ENCODE data around the gene NMNAT3. TPM values are rescaled to one million over a fixed set of nuclear protein-coding genes. Genes with fewer than 3 reads are reported as not detected.

The NMNAT3 gene
- total RNA-seq, 1 experiment from 2014 or later = 4.6 TPM

DNA sequence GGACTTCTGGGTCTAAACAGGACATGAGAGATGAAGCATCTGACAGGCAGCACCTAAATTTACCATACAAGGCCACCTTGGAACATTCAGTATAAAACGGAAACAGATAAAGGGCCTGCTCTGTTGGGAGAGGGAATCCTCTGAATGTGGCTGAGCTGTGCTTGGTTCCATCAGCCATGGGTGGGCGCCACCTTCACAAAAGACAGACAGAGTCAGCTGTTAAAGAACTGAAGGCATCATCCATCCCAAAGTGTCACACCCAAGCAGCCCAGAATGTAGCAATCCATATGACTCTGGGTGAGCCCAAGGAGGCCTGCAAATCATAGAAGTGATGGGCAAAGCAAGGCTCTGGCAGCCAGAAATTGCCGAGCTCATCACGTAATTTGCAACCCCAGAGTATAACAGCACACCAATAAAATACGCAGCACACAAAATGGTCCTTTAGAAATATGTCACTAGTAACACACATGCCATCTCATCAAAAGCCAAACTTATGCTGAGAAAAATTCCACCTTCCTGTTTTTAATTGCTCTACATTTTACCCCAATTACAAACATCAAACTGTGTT is 113.4 kb downstream of the NMNAT3 start:
- POLR2A ChIA-PET = no interaction called here
- CTCF ChIA-PET = interaction anchor here (0.6 to 1.6 kb wide), 15 partner anchors 12 to 371 kb away, joined by 3 to 18 read pairs (median 5); partner anchors contain the start of gene CLSTN2
- Mint-ChIP-seq H3K4me1 (peaks cover 3% of the 10 kb centered on the region), H3K27me3 (ENCODE audit: low read depth) (peaks cover 7% of the 10 kb centered on the region; the same call in 1 of the 2 replicates), H3K36me3 (no peaks in the 10 kb centered on the region), H3K4me3 (no peak overlapping the region), H3K27ac (no peak overlapping the region), H3K9me3 (peaks cover 8% of the 10 kb centered on the region)
- TF ChIP-seq, protein P1, sequence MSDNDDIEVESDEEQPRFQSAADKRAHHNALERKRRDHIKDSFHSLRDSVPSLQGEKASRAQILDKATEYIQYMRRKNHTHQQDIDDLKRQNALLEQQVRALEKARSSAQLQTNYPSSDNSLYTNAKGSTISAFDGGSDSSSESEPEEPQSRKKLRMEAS (CRISPR knock-in tag; IDR thresholded peaks at IDR 0.05) = no peak
- TF ChIP-seq ZNF138 (CRISPR knock-in tag; conservative IDR thresholded peaks at IDR 0.05) = no peak
- TF ChIP-seq, protein P2, sequence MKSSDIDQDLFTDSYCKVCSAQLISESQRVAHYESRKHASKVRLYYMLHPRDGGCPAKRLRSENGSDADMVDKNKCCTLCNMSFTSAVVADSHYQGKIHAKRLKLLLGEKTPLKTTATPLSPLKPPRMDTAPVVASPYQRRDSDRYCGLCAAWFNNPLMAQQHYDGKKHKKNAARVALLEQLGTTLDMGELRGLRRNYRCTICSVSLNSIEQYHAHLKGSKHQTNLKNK (CRISPR knock-in tag; IDR thresholded peaks at IDR 0.05) = no peak
- no peak for TF ChIP-seq PRRX2 (CRISPR knock-in tag; IDR thresholded peaks at IDR 0.05)
- no peak for TF ChIP-seq GTF2I (CRISPR knock-in tag; conservative IDR thresholded peaks at IDR 0.05)
- TF ChIP-seq, protein P3, sequence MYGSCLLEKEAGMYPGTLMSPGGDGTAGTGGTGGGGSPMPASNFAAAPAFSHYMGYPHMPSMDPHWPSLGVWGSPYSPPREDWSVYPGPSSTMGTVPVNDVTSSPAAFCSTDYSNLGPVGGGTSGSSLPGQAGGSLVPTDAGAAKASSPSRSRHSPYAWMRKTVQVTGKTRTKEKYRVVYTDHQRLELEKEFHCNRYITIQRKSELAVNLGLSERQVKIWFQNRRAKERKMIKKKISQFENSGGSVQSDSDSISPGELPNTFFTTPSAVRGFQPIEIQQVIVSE (CRISPR knock-in tag; IDR thresholded peaks at IDR 0.05; ENCODE audit: borderline replicate concordance) = no peak
- TF ChIP-seq MXD4 (CRISPR knock-in tag; IDR thresholded peaks at IDR 0.05; ENCODE audit: borderline replicate concordance) = no peak
- no peak for TF ChIP-seq NFATC4 (CRISPR knock-in tag; IDR thresholded peaks at IDR 0.05)
- no peak for TF ChIP-seq EMX1 (CRISPR knock-in tag; IDR thresholded peaks at IDR 0.05)
- no peak for TF ChIP-seq ZSCAN18 (CRISPR knock-in tag; IDR thresholded peaks at IDR 0.05)
- ATAC-seq = peak; percentile 90
- DNase-seq (ENCODE audit: low spot score) = peak; percentile 45

DNA sequence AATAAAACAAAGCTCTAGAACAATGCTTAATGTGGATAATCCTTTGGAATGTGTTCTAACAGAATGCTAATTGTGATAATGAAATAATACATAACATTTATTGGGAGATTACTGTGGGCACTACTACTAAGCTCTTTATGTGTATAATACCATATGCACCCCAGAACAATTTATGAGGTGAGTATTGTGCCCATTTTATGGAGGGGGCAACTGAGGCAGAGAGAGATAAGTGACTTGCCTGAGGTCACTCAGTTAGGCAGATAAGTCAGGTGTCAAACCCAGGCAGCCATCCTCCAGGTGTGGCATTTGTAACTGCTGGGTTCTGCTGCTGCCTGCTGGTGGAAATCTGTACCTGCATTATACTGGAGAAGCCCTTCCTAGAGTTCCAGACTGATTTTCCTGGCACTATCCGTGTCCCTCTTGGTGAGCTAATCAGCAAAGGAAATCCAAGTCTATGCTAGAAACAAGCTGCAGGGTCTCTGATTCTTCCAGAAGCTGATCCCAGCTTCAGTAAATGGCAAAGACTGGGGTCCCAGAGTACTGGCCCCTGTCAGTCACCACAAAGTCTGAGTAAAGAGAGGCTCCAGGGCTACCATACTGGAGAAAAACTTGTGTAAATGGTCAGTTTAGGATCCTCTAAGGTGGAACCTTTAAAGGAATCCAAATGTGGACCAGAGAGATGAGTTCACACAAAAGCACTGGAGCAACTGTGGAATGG is 115.7 kb downstream of the NMNAT3 start:
- Mint-ChIP-seq H3K36me3 (no peaks in the 10 kb centered on the region), H3K27me3 (ENCODE audit: low read depth) (no peaks in the 10 kb centered on the region), H3K27ac (no peak overlapping the region), H3K9me3 (no peaks in the 10 kb centered on the region), H3K4me3 (no peak overlapping the region), H3K4me1 (peaks cover 8% of the 10 kb centered on the region)
- peak; percentile 83 for ATAC-seq
- POLR2A ChIA-PET = no interaction called here
- CTCF ChIA-PET = interaction anchor here (0.6 to 3.1 kb wide), 13 partner anchors 19 to 374 kb away, joined by 3 to 18 read pairs (median 4); partner anchors contain the start of genes CLSTN2 and RBP1
- DNase-seq (ENCODE audit: low spot score) = peak; percentile 72
- TF ChIP-seq AFF4 (CRISPR knock-in tag; IDR thresholded peaks at IDR 0.05; ENCODE audit: borderline replicate concordance) (no peak), GTF2I (CRISPR knock-in tag; conservative IDR thresholded peaks at IDR 0.05) (peak; percentile 94), TEAD1 (CRISPR knock-in tag; IDR thresholded peaks at IDR 0.05) (no peak), CTCF (IDR thresholded peaks at IDR 0.05) (peak; percentile 74)

All from WTC11 (cell line).